ENCODE data around the gene SLC29A1.
A peak's percentile ranks its signal among the peaks of the same experiment; 100 is the strongest.

SLC29A1 gene

DNA sequence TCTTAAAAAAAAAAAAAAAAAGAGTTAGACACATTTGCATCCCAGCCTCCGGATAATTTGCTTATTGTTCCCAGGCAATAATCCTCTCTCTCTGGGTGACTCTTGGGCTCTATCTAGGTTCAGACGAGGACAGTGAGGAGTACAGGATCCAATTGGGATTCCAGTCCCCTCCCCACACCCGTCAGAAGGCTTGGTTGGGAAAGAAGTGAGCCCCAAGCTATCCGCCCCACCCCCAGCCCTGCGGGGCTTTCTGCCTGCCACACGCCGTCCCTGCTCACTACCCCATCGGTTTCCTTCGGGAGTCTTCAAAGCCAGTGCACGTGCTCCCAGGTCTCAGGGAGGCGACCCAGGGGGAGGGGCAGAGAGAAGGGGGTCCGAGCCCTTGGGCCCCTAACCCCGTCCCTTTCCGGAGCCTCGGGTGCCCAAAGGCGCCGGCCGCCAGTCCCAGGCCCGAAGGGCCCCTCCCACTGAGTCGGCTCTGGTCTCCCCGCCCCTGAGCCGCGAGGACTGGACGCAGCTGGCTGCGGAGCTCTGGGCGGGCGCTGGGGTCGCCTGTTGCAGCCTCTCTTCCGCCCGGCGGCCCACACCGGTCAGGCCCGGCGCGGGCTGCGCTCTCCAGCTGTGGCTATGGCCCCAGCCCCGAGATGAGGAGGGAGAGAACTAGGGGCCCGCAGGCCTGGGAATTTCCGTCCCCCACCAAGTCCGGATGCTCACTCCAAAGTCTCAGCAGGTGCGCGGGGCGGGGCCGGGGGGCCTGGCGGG lies 4.2 kb upstream of the SLC29A1 start:
- DNase-seq (ENCODE audit: low read depth) = peak; percentile 86
- H3K4me3 ChIP-seq (ENCODE audit: low read depth, low read length) = peak overlapping the region; percentile 73
- TF ChIP-seq CTCF (IDR thresholded peaks at IDR 0.05; ENCODE audit: insufficient read depth, low read depth, low read length, missing control alignments) = no peak

- H3K4me3 ChIP-seq (ENCODE audit: low read depth, low read length) = peak overlapping the region; percentile 73
- peak; percentile 1 for TF ChIP-seq CTCF (IDR thresholded peaks at IDR 0.05; ENCODE audit: insufficient read depth, low read depth, low read length, missing control alignments)
- DNase-seq (ENCODE audit: low read depth) = no peak
These were observed 3.3 kb upstream of the SLC29A1 start for GRCh38 chr6:44219815-44220784.

- H3K4me3 ChIP-seq (ENCODE audit: low read depth, low read length) = no peak overlapping the region
- no peak for TF ChIP-seq CTCF (IDR thresholded peaks at IDR 0.05; ENCODE audit: insufficient read depth, low read depth, low read length, missing control alignments)
- DNase-seq (ENCODE audit: low read depth) = no peak
These were observed 2.5 kb upstream of the SLC29A1 start for GRCh38 chr6:44220913-44221290.

DNA sequence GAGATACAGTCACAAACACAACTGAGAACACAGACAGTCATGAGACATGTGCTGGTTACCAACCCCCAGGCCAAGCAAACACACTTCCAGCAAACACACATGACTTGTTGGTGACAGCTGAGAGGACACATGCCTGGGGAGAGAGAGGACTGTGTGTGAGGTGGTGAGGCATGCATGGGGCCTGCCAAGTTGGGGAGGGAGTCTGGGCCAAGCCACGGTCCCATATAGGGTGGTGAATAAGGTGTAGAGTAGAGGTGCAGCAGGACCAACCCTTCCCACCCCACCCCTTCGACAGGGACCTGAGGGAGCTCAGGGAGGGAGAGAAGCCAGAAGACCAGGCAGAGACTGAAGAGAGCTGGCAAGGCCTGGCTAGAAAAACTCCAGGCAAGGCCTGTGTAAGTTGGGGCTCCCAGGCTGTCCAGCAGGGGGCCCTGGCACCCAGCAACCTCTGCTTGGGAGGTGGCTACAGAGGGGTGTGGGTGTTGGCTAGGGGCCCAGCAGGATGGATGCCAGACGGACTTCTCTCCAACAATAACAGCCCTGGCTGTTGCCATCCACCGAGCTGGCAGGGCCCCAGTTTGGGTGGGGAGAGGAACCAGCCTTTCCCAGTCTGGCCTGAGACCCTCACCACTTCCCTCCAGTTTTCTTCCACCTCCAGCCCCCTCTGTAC lies 2.0 kb upstream of the SLC29A1 start:
- peak; percentile 88 for DNase-seq (ENCODE audit: low read depth)
- no peak overlapping the region for H3K4me3 ChIP-seq (ENCODE audit: low read depth, low read length)

GRCh38 chr6:44221961-44222335 lies 1.4 kb upstream of the SLC29A1 start:
- DNase-seq (ENCODE audit: low read depth) = no peak
- no peak overlapping the region for H3K4me3 ChIP-seq (ENCODE audit: low read depth, low read length)
- TF ChIP-seq CTCF (IDR thresholded peaks at IDR 0.05; ENCODE audit: insufficient read depth, low read depth, low read length, missing control alignments) = no peak

More for the DNA sequence above, 2.0 kb upstream of the SLC29A1 start:
- peak; percentile 93 for TF ChIP-seq CTCF (IDR thresholded peaks at IDR 0.05; ENCODE audit: insufficient read depth, low read depth, low read length, missing control alignments)

DNA sequence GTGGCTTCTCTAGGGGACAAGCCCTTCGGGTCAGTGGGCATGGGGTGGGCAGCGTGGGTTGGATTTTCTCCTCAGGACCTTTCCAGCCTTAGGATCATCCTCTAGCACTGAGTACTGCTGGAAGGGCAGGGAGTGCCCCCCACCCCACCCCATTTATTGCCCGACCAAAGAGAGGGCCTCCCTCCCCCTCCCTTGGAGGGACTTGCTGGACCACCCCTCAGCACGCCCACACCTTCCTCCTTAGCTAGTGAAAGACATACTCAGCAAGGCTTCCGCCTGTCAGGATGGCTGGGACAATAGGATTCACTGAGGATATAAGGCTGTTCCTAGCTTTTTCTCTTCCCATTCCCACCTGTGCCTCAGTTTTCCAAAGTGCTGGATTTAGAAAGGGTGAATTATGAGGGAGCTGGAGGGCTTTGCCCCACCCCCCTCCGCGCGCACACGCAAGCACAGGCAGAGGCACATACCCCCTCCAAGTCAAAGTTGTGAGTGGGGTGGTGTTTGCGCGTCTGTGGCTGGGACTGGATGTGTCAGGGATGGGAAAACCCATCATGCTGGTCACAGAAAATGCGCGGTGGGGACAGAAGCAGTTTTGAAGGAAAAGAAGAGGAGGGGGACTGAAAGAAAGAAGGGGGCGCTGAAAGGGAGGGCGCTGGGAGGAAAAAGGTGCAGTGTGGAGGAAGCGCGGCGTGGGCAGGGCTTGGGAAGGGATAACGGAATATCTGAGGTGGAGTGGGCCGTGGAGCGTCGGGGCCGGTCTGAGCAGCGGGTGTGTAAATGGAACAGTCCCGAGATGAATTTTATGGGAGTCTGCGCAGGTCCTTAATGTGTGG lies 693 bp upstream of the SLC29A1 start:
- no peak for TF ChIP-seq CTCF (IDR thresholded peaks at IDR 0.05; ENCODE audit: insufficient read depth, low read depth, low read length, missing control alignments)
- peak overlapping the region; percentile 51 for H3K4me3 ChIP-seq (ENCODE audit: low read depth, low read length)
- DNase-seq (ENCODE audit: low read depth) = no peak
